H1 (cell line): Measurements from ENCODE around the gene GJB4. TPM values are rescaled to one million over a fixed set of nuclear protein-coding genes. Genes with fewer than 3 reads are reported as not detected.

Source experiments
- CTCF ChIA-PET: fragments of 300-600 bp; sonication (Branson Sonifier 250); formaldehyde crosslinking; loops from one replicate; lab custom pipeline; 2021; ENCODE audit not compliant: partially characterized antibody; lab: Charles Lee
- POLR2A ChIA-PET: fragments of 300-600 bp; sonication (Branson Sonifier 250); formaldehyde crosslinking; loops from one replicate; lab custom pipeline; 2021; ENCODE audit warnings: inconsistent platforms; ENCODE audit not compliant: partially characterized antibody; lab: Charles Lee
- DNase-seq, 2 experiments: peaks; one replicate each; pipeline versions ENCODE4 v3.0.0 to v3.0.0-alpha.2; 2010 to 2022; ENCODE audit warnings: low spot score in 2 of 2, low read depth in 1 of 2, mixed read lengths in 1 of 2
- FAIRE-seq: peaks from 2 replicates; lab custom pipeline; 2011; peaks lifted over from hg19 to GRCh38; lab: Jason Lieb, UNC
- H2AFZ ChIP-seq: 2 replicates; pipeline ENCODE4 v1.8.1; 2012; ENCODE audit warnings: low read length, inconsistent platforms
- H2AK5ac ChIP-seq: 2 replicates; pipeline ENCODE4 v1.6.1; 2013; ENCODE audit warnings: low read depth, low read length
- H2BK120ac ChIP-seq: replicated peaks from 2 replicates; pipeline ENCODE3; 2013; ENCODE audit warnings: low read depth, low read length, inconsistent platforms
- H2BK12ac ChIP-seq: 2 replicates; pipeline ENCODE4 v1.6.1; 2013; ENCODE audit warnings: low read depth, low read length
- H2BK15ac ChIP-seq: 2 replicates; pipeline ENCODE4 v1.6.1; 2013; ENCODE audit warnings: low read length
- H2BK20ac ChIP-seq: 2 replicates; pipeline ENCODE4 v1.6.1; 2013; ENCODE audit warnings: low read length
- H2BK5ac ChIP-seq: 2 replicates; pipeline ENCODE4 v1.6.1; 2013; ENCODE audit warnings: low read depth, low read length
- H3K14ac ChIP-seq: 2 replicates; pipeline ENCODE4 v1.6.1; 2013; ENCODE audit warnings: inconsistent platforms; ENCODE audit not compliant: insufficient read length
- H3K18ac ChIP-seq: 2 replicates; pipeline ENCODE4 v1.6.1; 2013; ENCODE audit warnings: low read length; ENCODE audit errors: extremely low read depth
- H3K23ac ChIP-seq: 2 replicates; pipeline ENCODE4 v1.6.1; 2013; ENCODE audit warnings: inconsistent platforms; ENCODE audit not compliant: insufficient read length
- H3K23me2 ChIP-seq: 2 replicates; pipeline ENCODE4 v1.6.1; 2013; ENCODE audit warnings: low read depth, low read length
- H3K27ac ChIP-seq: 2 replicates; pipeline ENCODE4 v1.6.1; 2011; ENCODE audit warnings: low read depth, low read length, inconsistent platforms
- H3K27me3 ChIP-seq, 4 experiments: replicated peaks in 1 of 4; 1 replicate in 1 of 4; 2 replicates in 3 of 4; pipeline versions ENCODE4 v1.6.1 to v1.8.1; 2011 to 2013; ENCODE audit warnings: low read length in 3 of 4, mild to moderate bottlenecking in 3 of 4, inconsistent platforms in 2 of 4, mixed read lengths in 2 of 4, moderate library complexity in 1 of 4; ENCODE audit not compliant: control insufficient read depth in 3 of 4, insufficient read depth in 3 of 4; ENCODE audit errors: extremely low read depth in 1 of 4
- H3K36me3 ChIP-seq, 4 experiments: 2 replicates each; pipeline versions ENCODE4 v1.6.1 to v1.8.1; 2011 to 2013; ENCODE audit warnings: mild to moderate bottlenecking in 4 of 4, low read length in 3 of 4, moderate library complexity in 2 of 4, control low read depth in 1 of 4, inconsistent platforms in 1 of 4; ENCODE audit not compliant: insufficient read depth in 4 of 4, control insufficient read depth in 2 of 4
- H3K4ac ChIP-seq: replicated peaks from 2 replicates; pipeline ENCODE3; 2013; ENCODE audit warnings: low read length, low read depth, mixed read lengths, inconsistent platforms; ENCODE audit not compliant: insufficient read length
- H3K4me1 ChIP-seq, 4 experiments: replicated peaks in 1 of 4; 1 replicate in 1 of 4; 2 replicates in 3 of 4; pipeline versions ENCODE4 v1.6.1 to v1.8.1; 2011 to 2013; ENCODE audit warnings: low read length in 3 of 4, inconsistent platforms in 2 of 4, mixed read lengths in 1 of 4; ENCODE audit not compliant: insufficient read depth in 4 of 4, control insufficient read depth in 3 of 4
- H3K4me2 ChIP-seq, 2 experiments: 2 replicates each; pipeline versions ENCODE4 v1.6.1 to v1.8.1; 2011 to 2013; ENCODE audit warnings: low read depth in 2 of 2, low read length in 2 of 2, control low read depth in 1 of 2, inconsistent platforms in 1 of 2, mild to moderate bottlenecking in 1 of 2; ENCODE audit not compliant: insufficient read depth in 1 of 2
- H3K4me3 ChIP-seq, 4 experiments: fragments of 200-600, 300-600 bp in 1 of 4; sonication (generic), shearing (Covaris generic), sonication (Bioruptor Twin) in 1 of 4; 2 replicates each; pipeline versions ENCODE4 v1.5.1 to v1.8.1; 2011 to 2016; ENCODE audit warnings: low read length in 4 of 4, low read depth in 3 of 4, control low read depth in 2 of 4, inconsistent platforms in 2 of 4, mild to moderate bottlenecking in 2 of 4, mixed read lengths in 1 of 4, moderate library complexity in 1 of 4; ENCODE audit not compliant: insufficient read depth in 2 of 4; ENCODE audit errors: extremely low read depth in 1 of 4
- H3K56ac ChIP-seq: replicated peaks from 2 replicates; pipeline ENCODE3; 2013; ENCODE audit warnings: low read depth, mild to moderate bottlenecking, mixed read lengths, low read length, inconsistent platforms; ENCODE audit not compliant: insufficient read length
- H3K79me1 ChIP-seq: 2 replicates; pipeline ENCODE4 v1.6.1; 2013; ENCODE audit warnings: low read depth, low read length, control low read depth
- H3K79me2 ChIP-seq, 2 experiments: 2 replicates each; pipeline versions ENCODE4 v1.6.1 to v1.8.1; 2012 to 2013; ENCODE audit warnings: low read length in 2 of 2, mild to moderate bottlenecking in 2 of 2, inconsistent platforms in 1 of 2; ENCODE audit not compliant: insufficient read depth in 2 of 2, control insufficient read depth in 1 of 2
- H3K9ac ChIP-seq, 4 experiments: replicated peaks in 1 of 4; 1 replicate in 1 of 4; 2 replicates in 3 of 4; pipeline versions ENCODE4 v1.6.1 to v1.8.1; 2011 to 2013; ENCODE audit warnings: low read depth in 3 of 4, low read length in 3 of 4, control low read depth in 2 of 4, mild to moderate bottlenecking in 2 of 4, moderate library complexity in 2 of 4, inconsistent platforms in 1 of 4; ENCODE audit errors: extremely low read depth in 1 of 4
- H3K9me3 ChIP-seq, 2 experiments: 2 replicates each; pipeline versions ENCODE4 v1.6.1 to v1.8.1; 2012 to 2013; ENCODE audit warnings: mild to moderate bottlenecking in 2 of 2, moderate library complexity in 2 of 2, control low read depth in 1 of 2, inconsistent platforms in 1 of 2, low read depth in 1 of 2, low read length in 1 of 2, mixed read lengths in 1 of 2; ENCODE audit not compliant: insufficient read depth in 2 of 2
- H4K20me1 ChIP-seq, 2 experiments: replicated peaks in 1 of 2; 2 replicates each; pipeline versions ENCODE3 to v1.8.1; 2011 to 2013; ENCODE audit warnings: inconsistent platforms in 2 of 2, low read length in 2 of 2, mild to moderate bottlenecking in 1 of 2; ENCODE audit not compliant: insufficient read depth in 2 of 2, control insufficient read depth in 1 of 2
- H4K5ac ChIP-seq: 2 replicates; pipeline ENCODE4 v1.6.1; 2013; ENCODE audit warnings: low read length, low read depth, mixed read lengths, inconsistent platforms; ENCODE audit not compliant: insufficient read length
- H4K8ac ChIP-seq: 2 replicates; pipeline ENCODE4 v1.8.0; 2013; ENCODE audit warnings: mild to moderate bottlenecking, moderate library complexity, low read length, inconsistent platforms; ENCODE audit not compliant: insufficient read depth; ENCODE audit errors: extremely low read depth
- H4K91ac ChIP-seq: replicated peaks from 2 replicates; pipeline ENCODE3; 2013; ENCODE audit warnings: low read length, mixed read lengths, inconsistent platforms; ENCODE audit not compliant: insufficient read length
- NRF1 ChIP-seq: IDR thresholded peaks from 2 replicates; pipeline ENCODE4 v1.6.1; 2011; ENCODE audit warnings: mild to moderate bottlenecking, low read depth, low read length, improper control_type of control experiment
- polyA plus RNA-seq, 7 experiments: library from polyadenylated mRNA; depleted of rRNA in 3 of 7; stranded (reverse) in 5 of 7; unstranded in 2 of 7; fragments of >200 nt in 5 of 7; fragments of 200-250 nt in 2 of 7; gene quantifications; 1 replicate in 5 of 7; 2 replicates in 1 of 7; 4 replicates in 1 of 7; pipeline versions ENCODE4 v1.2.1 to v1.2.3, GENCODE V29; 2011 to 2013; ENCODE audit warnings: missing spikeins in 2 of 7, mixed read lengths in 2 of 7
- total RNA-seq: library from RNA; stranded (reverse); fragmentation: NEBNext Ultra II Directional; extraction: Animal tissue kit (Norgen Biotek cat#: 25700); gene quantifications from 2 replicates; pipeline ENCODE4 v1.2.1, GENCODE V29; 2021

Gene GJB4
- total and polyA plus RNA-seq, 2 of the 8 experiments (the other 6 are each of a cell fraction or from before 2014, with no cell fraction given): 0.20 to 0.41 TPM

GRCh38 chr1:34710812-34711211, 48.7 kb upstream of the GJB4 start:
- Histone ChIP-seq H3K9me3 (no peaks in the 10 kb centered on the region), H3K36me3 (no peaks in the 10 kb centered on the region), H3K23me2 (no peaks in the 10 kb centered on the region; the same call in 1 of the 2 replicates), H3K79me2 (no peaks in the 10 kb centered on the region), H3K27ac (no peak overlapping the region), H2BK5ac (no peak overlapping the region), H3K4me2 (no peak overlapping the region), H3K18ac (no peak overlapping the region), H4K5ac (no peak overlapping the region), H2BK20ac (no peak overlapping the region), H3K14ac (no peak overlapping the region), H2AFZ (no peak overlapping the region), H2BK12ac (no peak overlapping the region), H4K8ac (no peak overlapping the region), H2BK15ac (no peak overlapping the region), H3K4ac (no peak overlapping the region), H3K9ac (no peak overlapping the region), H3K4me3 (no peak overlapping the region), H3K4me1 (no peaks in the 10 kb centered on the region), H2AK5ac (no peak overlapping the region), H3K79me1 (no peaks in the 10 kb centered on the region), H3K56ac (no peak overlapping the region), H2BK120ac (no peak overlapping the region), H4K91ac (no peak overlapping the region), H4K20me1 (no peaks in the 10 kb centered on the region), H3K23ac (no peak overlapping the region), H3K27me3 (no peaks in the 10 kb centered on the region; a peak in 1 of 7 replicates)
- no peak for DNase-seq
- no peak for TF ChIP-seq NRF1
- ChIA-PET CTCF (interaction anchor here (1.1 to 1.6 kb wide), 3 partner anchors 29 to 49 kb away, joined by 3 to 6 read pairs (median 5); partner anchors contain the start of gene GJB4), POLR2A (interaction anchor here (0.6 kb wide), 1 partner anchor 527 kb away, joined by 5 read pairs; no protein-coding TSS in a partner anchor)
- FAIRE-seq: no peak
